B cell (primary cell): ENCODE measurements around the gene BAZ2A. TPM values are rescaled to one million over a fixed set of nuclear protein-coding genes. Genes with fewer than 3 reads are reported as not detected.

Source experiments
- ATAC-seq: fragments of 200-7000 bp; cut with Tn5 transposase; one replicate; pipeline ENCODE4 v1.10.0; 2021; ENCODE audit warnings: low read depth, mild to moderate bottlenecking, moderate number of reproducible peaks, moderate library complexity
- CTCF ChIA-PET: fragments of 350-600 bp; sonication (Branson Sonifier 250); formaldehyde crosslinking; loops from one replicate; lab custom pipeline; 2021; ENCODE audit warnings: antibody characterized with exemption, inconsistent platforms; lab: Charles Lee
- POLR2A ChIA-PET: fragments of 350-600 bp; sonication (Branson Sonifier 250); formaldehyde crosslinking; loops from one replicate; lab custom pipeline; 2021; ENCODE audit warnings: antibody characterized with exemption; lab: Charles Lee
- DNase-seq: peaks from one replicate; pipeline ENCODE4 v3.0.0; 2013
- H2AFZ ChIP-seq: 2 replicates; pipeline ENCODE4 v1.6.1; 2012; ENCODE audit warnings: mild to moderate bottlenecking, low read depth, low read length; ENCODE audit not compliant: insufficient read depth, poor library complexity, severe bottlenecking
- H3K27ac ChIP-seq, 2 donors: 1 replicate in 1 of 2; 2 replicates in 1 of 2; pipeline ENCODE4 v1.5.1; 2012 to 2013; ENCODE audit warnings: low read length in 2 of 2, mild to moderate bottlenecking in 2 of 2, moderate library complexity in 1 of 2
- H3K27me3 ChIP-seq, 4 experiments: fragments of 200-600 bp in 1 of 4; sonication (generic) in 1 of 4; replicated peaks in 1 of 4; 1 replicate in 2 of 4; 2 replicates in 2 of 4; pipeline versions ENCODE4 v1.6.1 to v1.7.0; 2013 to 2016; ENCODE audit warnings: low read length in 3 of 4, mild to moderate bottlenecking in 2 of 4, mixed read lengths in 1 of 4, moderate library complexity in 1 of 4; ENCODE audit not compliant: insufficient read depth in 4 of 4, control insufficient read depth in 3 of 4; ENCODE audit errors: control extremely low read depth in 1 of 4
- H3K36me3 ChIP-seq, 2 experiments: replicated peaks in 1 of 2; 1 replicate in 1 of 2; 2 replicates in 1 of 2; pipeline versions ENCODE4 v1.6.1 to v1.7.1; 2013; ENCODE audit warnings: low read length in 1 of 2; ENCODE audit not compliant: insufficient read depth in 2 of 2, control insufficient read depth in 1 of 2; ENCODE audit errors: control extremely low read depth in 1 of 2, extremely low read depth in 1 of 2
- H3K4me1 ChIP-seq, 2 donors: fragments of 200-600 bp in 1 of 2; sonication (generic) in 1 of 2; 1 replicate in 1 of 2; 2 replicates in 1 of 2; pipeline versions ENCODE4 v1.5.1 to v1.6.1; 2013 to 2017; ENCODE audit warnings: low read length in 2 of 2; ENCODE audit not compliant: control insufficient read depth in 2 of 2, insufficient read depth in 2 of 2
- H3K4me2 ChIP-seq: replicated peaks from 2 replicates; pipeline ENCODE3; 2012; ENCODE audit warnings: mild to moderate bottlenecking, low read depth, low read length; ENCODE audit not compliant: poor library complexity, severe bottlenecking
- H3K4me3 ChIP-seq, 5 experiments: fragments of 200-600 bp in 1 of 5; sonication (generic) in 1 of 5; 1 replicate in 3 of 5; 2 replicates in 2 of 5; pipeline versions ENCODE4 v1.5.1 to v1.7.0; 2011 to 2016; ENCODE audit warnings: low read length in 4 of 5, mild to moderate bottlenecking in 4 of 5, low read depth in 2 of 5, control low read depth in 1 of 5, moderate library complexity in 1 of 5; ENCODE audit not compliant: insufficient read depth in 1 of 5; ENCODE audit errors: control extremely low read depth in 1 of 5, extremely low read depth in 1 of 5
- H3K79me2 ChIP-seq: fragments of 200-600 bp; sonication (generic); one replicate; pipeline ENCODE4 v1.6.0; 2016; ENCODE audit warnings: low read length; ENCODE audit not compliant: control insufficient read depth, insufficient read depth
- H3K9ac ChIP-seq: fragments of 200-600 bp; sonication (generic); 2 replicates; pipeline ENCODE4 v1.6.1; 2017; ENCODE audit warnings: mild to moderate bottlenecking, low read length, moderate library complexity
- H3K9me3 ChIP-seq, 3 donors: one replicate each; pipeline versions ENCODE4 v1.6.1 to v1.7.1; 2013; ENCODE audit warnings: low read length in 2 of 3; ENCODE audit not compliant: control insufficient read depth in 2 of 3, insufficient read depth in 1 of 3; ENCODE audit errors: control extremely low read depth in 1 of 3
- H4K20me1 ChIP-seq: 2 replicates; pipeline ENCODE4 v1.6.0; 2012; ENCODE audit warnings: mild to moderate bottlenecking, low read length; ENCODE audit not compliant: insufficient read depth, control insufficient read depth, poor library complexity, severe bottlenecking
- H3K27ac Mint-ChIP-seq: one replicate; pipeline ENCODE4 v1.8.0; 2021; ENCODE audit warnings: mixed read lengths
- H3K27me3 Mint-ChIP-seq: one replicate; pipeline ENCODE4 v1.8.0; 2021; ENCODE audit warnings: mixed read lengths
- H3K4me1 Mint-ChIP-seq: one replicate; pipeline ENCODE4 v1.8.0; 2021; ENCODE audit warnings: mixed read lengths
- H3K4me3 Mint-ChIP-seq: one replicate; pipeline ENCODE4 v1.8.0; 2021; ENCODE audit warnings: mixed read lengths
- H3K9me3 Mint-ChIP-seq: one replicate; pipeline ENCODE4 v1.8.0; 2022; ENCODE audit warnings: mixed read lengths; ENCODE audit not compliant: insufficient read depth
- CTCF ChIP-seq: fragments of 200-600 bp; IDR thresholded peaks from one replicate; pipeline ENCODE4 v1.8.0; 2022; ENCODE audit warnings: antibody characterized with exemption, mild to moderate bottlenecking
- EZH2 ChIP-seq: IDR thresholded peaks from 2 replicates; pipeline ENCODE4 v1.6.1; 2012; ENCODE audit warnings: borderline replicate concordance, low read depth, mild to moderate bottlenecking, moderate library complexity, low read length; ENCODE audit not compliant: insufficient read depth, poor library complexity, severe bottlenecking
- WGBS: methylation state at CpG from one replicate; pipeline ENCODE4 v1.1.5; 2013; ENCODE audit warnings: missing lambda C conversion rate; ENCODE audit not compliant: insufficient coverage; 5-methylcytosine and 5-hydroxymethylcytosine counted together
- intact Hi-C: fragments of 100-400 bp; cut with micrococcal nuclease; formaldehyde crosslinking; loops from one replicate; pipeline ENCODE4 v1.10.0; 2022
- polyA plus RNA-seq: library from polyadenylated mRNA; depleted of rRNA; stranded (reverse); fragments of >200 nt; gene quantifications from 2 replicates; pipeline ENCODE4 v1.2.3, GENCODE V29; 2012
- total RNA-seq, 2 donors: library from RNA; stranded (reverse); fragments of 120-200 nt in 1 of 2; gene quantifications; 1 replicate in 1 of 2; 2 replicates in 1 of 2; pipeline versions ENCODE4 v1.2.3 to v1.2.4, GENCODE V29; 2013 to 2022

BAZ2A gene
- total and polyA plus RNA-seq, 2 donors (not counting 1 experiment from before 2014, with no cell fraction given), result 95.7 to 280 TPM

GRCh38 chr12:56614627-56615026 is 15.5 kb downstream of the BAZ2A start:
- intact Hi-C loops, result no loop called here
- CTCF ChIA-PET, result interaction anchor here (0.9 to 1.2 kb wide), 2 partner anchors 13 to 41 kb away, joined by 3 read pairs; no protein-coding TSS in a partner anchor

GRCh38 chr12:56604355-56604754 is 25.8 kb downstream of the BAZ2A start:
- H3K4me3 Mint-ChIP-seq, result no peak overlapping the region
- H3K27ac ChIP-seq, result no peak overlapping the region
- H3K27ac Mint-ChIP-seq, result no peak overlapping the region
- ATAC-seq (no peak), DNase-seq (no peak)
- no peaks in the 10 kb centered on the region for H3K79me2 ChIP-seq
- H3K4me3 ChIP-seq, result no peak overlapping the region
- H3K4me2 ChIP-seq, result no peak overlapping the region
- no peaks in the 10 kb centered on the region for H3K9me3 Mint-ChIP-seq
- H3K27me3 ChIP-seq, result no peaks in the 10 kb centered on the region
- no peaks in the 10 kb centered on the region for H3K9me3 ChIP-seq
- H3K4me1 Mint-ChIP-seq, result no peaks in the 10 kb centered on the region
- H2AFZ ChIP-seq, result no peak overlapping the region
- CTCF ChIA-PET, result interaction anchor here (0.6 kb wide), 1 partner anchor 113 kb away, joined by 4 read pairs; no protein-coding TSS in a partner anchor
- intact Hi-C loops, result no loop called here
- H3K27me3 Mint-ChIP-seq, result no peaks in the 10 kb centered on the region
- peaks cover 12% of the 10 kb centered on the region for H4K20me1 ChIP-seq
- no peaks in the 10 kb centered on the region for H3K4me1 ChIP-seq
- POLR2A ChIA-PET, result no interaction called here
- no peak for TF ChIP-seq CTCF
- no peak for TF ChIP-seq EZH2
- 100% methylated on average over 2 of the region's 3 CpGs for WGBS
- no peak overlapping the region for H3K9ac ChIP-seq
- H3K36me3 ChIP-seq, result peaks cover 8 to 88% of the 10 kb centered on the region in 2 experiments

More at GRCh38 chr12:56614627-56615026, 15.5 kb downstream of the BAZ2A start:
- Histone ChIP-seq H3K9ac (no peak overlapping the region), H3K4me3 (no peak overlapping the region), H3K9me3 (no peaks in the 10 kb centered on the region), H3K27ac (no peak overlapping the region), H3K4me1 (no peaks in the 10 kb centered on the region), H2AFZ (no peak overlapping the region), H3K36me3 (peaks cover 18 to 93% of the 10 kb centered on the region in 2 experiments), H4K20me1 (peaks cover 77% of the 10 kb centered on the region), H3K79me2 (peaks cover 55% of the 10 kb centered on the region), H3K4me2 (no peak overlapping the region), H3K27me3 (no peaks in the 10 kb centered on the region)
- H3K27ac Mint-ChIP-seq, result no peak overlapping the region
- POLR2A ChIA-PET, result no interaction called here
- H3K9me3 Mint-ChIP-seq, result no peaks in the 10 kb centered on the region
- no peak for DNase-seq
- H3K4me3 Mint-ChIP-seq, result no peak overlapping the region
- 88% methylated on average over 5 of the region's 8 CpGs for WGBS
- ATAC-seq, result no peak
- H3K27me3 Mint-ChIP-seq, result no peaks in the 10 kb centered on the region
- TF ChIP-seq EZH2, result no peak
- TF ChIP-seq CTCF, result no peak
- peaks cover 13% of the 10 kb centered on the region for H3K4me1 Mint-ChIP-seq
